Activated CD8-positive, alpha-beta memory T cell treated with anti-CD3 and anti-CD28 coated beads, Interleukin-2, amount 50 U/mL, for 1 hour (primary cell): ENCODE measurements around the gene KANTR.
A peak's percentile ranks its signal among the peaks of the same experiment; 100 is the strongest.

Experiments used
- DNase-seq: peaks from one replicate; pipeline ENCODE4 v3.0.0-alpha.2; 2020; ENCODE audit errors: extremely low read depth

KANTR gene

GRCh38 chrX:53093748-53094581 lies at the start of gene KANTR:
TSS of gene KANTR (plus strand) at chrX:53094142. CDS start at chrX:53124273, 30,131 bp downstream.
- peak; percentile 67 for DNase-seq

- no peak for DNase-seq
These were observed 48.9 kb upstream of the KANTR start for GRCh38 chrX:53044995-53045394.

- no peak for DNase-seq
These were observed 46.7 kb upstream of the KANTR start for GRCh38 chrX:53047228-53047627.

- no peak for DNase-seq
These were observed 45.5 kb upstream of the KANTR start, which contains the start of gene GPR173 for GRCh38 chrX:53048169-53049126. TSS of gene GPR173 (plus strand) at chrX:53048789. CDS start at chrX:53076622, 27,833 bp downstream.

GRCh38 chrX:53049127-53049517 lies 44.8 kb upstream of the KANTR start:
- no peak for DNase-seq

GRCh38 chrX:53050841-53051240 lies 43.1 kb upstream of the KANTR start:
- DNase-seq = no peak

- no peak for DNase-seq
These were observed 38.6 kb upstream of the KANTR start for GRCh38 chrX:53055244-53055849.

GRCh38 chrX:53056292-53056691 lies 37.6 kb upstream of the KANTR start:
- DNase-seq = no peak

- no peak for DNase-seq
These were observed 28.8 kb upstream of the KANTR start for GRCh38 chrX:53065104-53065503.

- no peak for DNase-seq
These were observed 22.9 kb upstream of the KANTR start for GRCh38 chrX:53071064-53071463.

GRCh38 chrX:53071604-53072417 lies 22.1 kb upstream of the KANTR start:
- no peak for DNase-seq

- DNase-seq = no peak
These were observed 21.4 kb upstream of the KANTR start for GRCh38 chrX:53072418-53073114.

GRCh38 chrX:53073115-53073586 lies 20.8 kb upstream of the KANTR start:
- no peak for DNase-seq

- no peak for DNase-seq
These were observed 18.9 kb upstream of the KANTR start for GRCh38 chrX:53075011-53075410.

GRCh38 chrX:53076671-53077070 lies 17.3 kb upstream of the KANTR start:
- DNase-seq = no peak

- no peak for DNase-seq
These were observed 16.4 kb upstream of the KANTR start for GRCh38 chrX:53077207-53078197.

GRCh38 chrX:53078943-53079342 lies 15.0 kb upstream of the KANTR start:
- DNase-seq = no peak

- DNase-seq = no peak
These were observed 13.0 kb upstream of the KANTR start for GRCh38 chrX:53080628-53081580.
